Endothelial cell of umbilical vein (primary cell): ENCODE measurements around the gene FGF5. TPM values are rescaled to one million over a fixed set of nuclear protein-coding genes. Genes with fewer than 3 reads are reported as not detected.

Source experiments
- BruUV-seq: library from RNA; stranded (reverse); fragments of 400-500 nt; replicated peaks from 2 replicates; lab custom pipeline; 2021; lab: Mats Ljungman, UMichigan
- CTCF ChIA-PET: fragments of 300-600, 350-600 bp; sonication (Branson Sonifier 250); formaldehyde crosslinking; loops from one replicate; lab custom pipeline; 2021; ENCODE audit warnings: antibody characterized with exemption, inconsistent platforms; lab: Charles Lee
- POLR2A ChIA-PET: fragments of 300-600, 350-600 bp; sonication (Branson Sonifier 250); formaldehyde crosslinking; loops from one replicate; lab custom pipeline; 2021; ENCODE audit warnings: antibody characterized with exemption, inconsistent platforms; lab: Charles Lee
- DNase-seq: peaks from one replicate; pipeline ENCODE4 v3.0.0-alpha.2; 2011; ENCODE audit warnings: low read depth, low spot score
- FAIRE-seq: peaks from 2 replicates; lab custom pipeline; 2011; peaks lifted over from hg19 to GRCh38; lab: Jason Lieb, UNC
- H2AFZ ChIP-seq: 2 replicates; pipeline ENCODE4 v1.6.0; 2012; ENCODE audit warnings: low read depth, low read length, control low read depth, inconsistent platforms
- H3K27ac ChIP-seq: 2 replicates; pipeline ENCODE4 v1.5.1; 2011; ENCODE audit warnings: low read depth, mild to moderate bottlenecking, control low read depth, low read length, moderate library complexity; ENCODE audit not compliant: insufficient read depth
- H3K27me3 ChIP-seq, 2 experiments: 2 replicates each; pipeline versions ENCODE4 v1.6.0 to v1.6.1; 2011; ENCODE audit warnings: low read length in 2 of 2, mixed read lengths in 1 of 2; ENCODE audit not compliant: control insufficient read depth in 2 of 2, insufficient read depth in 2 of 2
- H3K36me3 ChIP-seq, 2 experiments: 2 replicates in 1 of 2; 3 replicates in 1 of 2; pipeline ENCODE4 v1.5.1; 2011; ENCODE audit warnings: low read length in 2 of 2, mild to moderate bottlenecking in 1 of 2, moderate library complexity in 1 of 2; ENCODE audit not compliant: control insufficient read depth in 2 of 2, insufficient read depth in 2 of 2; ENCODE audit errors: extremely low read depth in 1 of 2
- H3K4me1 ChIP-seq: 3 replicates; pipeline ENCODE4 v1.5.1; 2011; ENCODE audit warnings: mild to moderate bottlenecking, low read length; ENCODE audit not compliant: control insufficient read depth, insufficient read depth; ENCODE audit errors: extremely low read depth
- H3K4me2 ChIP-seq: 2 replicates; pipeline ENCODE4 v1.6.1; 2011; ENCODE audit warnings: low read length, control low read depth, mixed read lengths; ENCODE audit not compliant: insufficient read depth
- H3K4me3 ChIP-seq, 3 experiments: fragments of 200-600 bp in 1 of 3; sonication (generic), shearing (Covaris generic) in 1 of 3; replicated peaks in 1 of 3; 2 replicates each; pipeline ENCODE4 v1.5.1; 2011 to 2016; ENCODE audit warnings: control low read depth in 3 of 3, low read length in 3 of 3, mild to moderate bottlenecking in 2 of 3, inconsistent platforms in 1 of 3, low read depth in 1 of 3, moderate library complexity in 1 of 3; ENCODE audit not compliant: insufficient read depth in 1 of 3
- H3K79me2 ChIP-seq: 2 replicates; pipeline ENCODE4 v1.6.0; 2012; ENCODE audit warnings: low read length, inconsistent platforms; ENCODE audit not compliant: control insufficient read depth, insufficient read depth
- H3K9ac ChIP-seq: replicated peaks from 2 replicates; pipeline ENCODE3; 2011; ENCODE audit warnings: low read length, control low read depth; ENCODE audit not compliant: insufficient read depth; ENCODE audit errors: extremely low read depth
- H3K9me1 ChIP-seq: replicated peaks from 3 replicates; pipeline ENCODE4 v1.6.0; 2011; ENCODE audit warnings: mild to moderate bottlenecking, low read length; ENCODE audit not compliant: control insufficient read depth, insufficient read depth; ENCODE audit errors: extremely low read depth
- H3K9me3 ChIP-seq: replicated peaks from 2 replicates; pipeline ENCODE4 v1.5.1; 2012; ENCODE audit warnings: low read length, inconsistent platforms; ENCODE audit not compliant: control insufficient read depth, insufficient read depth
- H4K20me1 ChIP-seq: replicated peaks from 2 replicates; pipeline ENCODE3; 2011; ENCODE audit warnings: mild to moderate bottlenecking, low read length; ENCODE audit not compliant: control insufficient read depth, insufficient read depth; ENCODE audit errors: extremely low read depth
- EZH2 ChIP-seq: IDR thresholded peaks from 2 replicates; pipeline ENCODE4 v1.6.1; 2012; ENCODE audit warnings: borderline replicate concordance, low read depth, mild to moderate bottlenecking, moderate library complexity, low read length, inconsistent platforms; ENCODE audit not compliant: severe bottlenecking
- FOS ChIP-seq: IDR thresholded peaks from 2 replicates; pipeline ENCODE4 v1.6.1; 2011; ENCODE audit warnings: mild to moderate bottlenecking, low read length, moderate library complexity, borderline replicate concordance; ENCODE audit not compliant: insufficient read depth
- GATA2 ChIP-seq: IDR thresholded peaks from 2 replicates; pipeline ENCODE4 v1.7.0; 2011; ENCODE audit warnings: low read depth, mild to moderate bottlenecking, moderate library complexity, mixed read lengths, low read length; ENCODE audit not compliant: insufficient read length, insufficient read depth
- JUN ChIP-seq: IDR thresholded peaks from 2 replicates; pipeline ENCODE4 v1.6.1; 2011; ENCODE audit warnings: borderline replicate concordance, low read depth; ENCODE audit not compliant: insufficient read length, insufficient read depth
- MYC ChIP-seq: IDR thresholded peaks from one replicate; pipeline ENCODE4 v1.6.1; 2011; ENCODE audit warnings: mild to moderate bottlenecking, low read depth, low read length
- POLR2A ChIP-seq: IDR thresholded peaks from 2 replicates; pipeline ENCODE4 v1.6.1; 2012; ENCODE audit warnings: low read depth, mild to moderate bottlenecking, control low read depth, low read length
- POLR2AphosphoS5 ChIP-seq: IDR thresholded peaks from 2 replicates; pipeline ENCODE4 v1.6.1; 2012; ENCODE audit warnings: low read depth, mild to moderate bottlenecking, control low read depth, low read length, moderate library complexity; ENCODE audit not compliant: insufficient read depth
- dilution Hi-C: fragments of 300-500 bp; cut with MboI; formaldehyde crosslinking; loops from one replicate; pipeline ENCODE4 v1.15.0; 2019; ENCODE audit warnings: low sequenced_read_pairs; ENCODE audit not compliant: extremely low pct_ligation_motif_present
- intact Hi-C: fragments of 100-400 bp; cut with micrococcal nuclease; formaldehyde crosslinking; loops from one replicate; pipeline ENCODE4 v1.10.0; 2022
- polyA plus RNA-seq, 4 experiments: library from polyadenylated mRNA; depleted of rRNA in 3 of 4; stranded (reverse) in 3 of 4; unstranded in 1 of 4; fragments of >200 nt; gene quantifications; 2 replicates each; pipeline versions ENCODE4 v1.2.1 to v1.2.3, GENCODE V29; 2011 to 2012; ENCODE audit warnings: missing spikeins in 1 of 4
- total RNA-seq: library from RNA; stranded (reverse); gene quantifications from 2 replicates; pipeline ENCODE4 v1.2.3, GENCODE V29; 2021
- TF ChIP-seq, protein P1 (sequence below): IDR thresholded peaks from 2 replicates; pipeline ENCODE4 v1.6.1; 2011; ENCODE audit not compliant: insufficient read depth, insufficient read length
- TF ChIP-seq, protein P2 (sequence below), 2 donors: IDR thresholded peaks; 1 replicate in 1 of 2; 2 replicates in 1 of 2; pipeline ENCODE4 v1.5.1; 2011; ENCODE audit warnings: low read length in 2 of 2, mild to moderate bottlenecking in 2 of 2, moderate library complexity in 2 of 2, control low read depth in 1 of 2, inconsistent platforms in 1 of 2, low read depth in 1 of 2; ENCODE audit not compliant: insufficient read depth in 1 of 2; ENCODE audit errors: extremely low read depth in 1 of 2

FGF5 gene
- total and polyA plus RNA-seq, 2 donors (not counting 3 experiments of a cell fraction or from before 2014, with no cell fraction given) = 0.13 to 0.73 TPM

DNA sequence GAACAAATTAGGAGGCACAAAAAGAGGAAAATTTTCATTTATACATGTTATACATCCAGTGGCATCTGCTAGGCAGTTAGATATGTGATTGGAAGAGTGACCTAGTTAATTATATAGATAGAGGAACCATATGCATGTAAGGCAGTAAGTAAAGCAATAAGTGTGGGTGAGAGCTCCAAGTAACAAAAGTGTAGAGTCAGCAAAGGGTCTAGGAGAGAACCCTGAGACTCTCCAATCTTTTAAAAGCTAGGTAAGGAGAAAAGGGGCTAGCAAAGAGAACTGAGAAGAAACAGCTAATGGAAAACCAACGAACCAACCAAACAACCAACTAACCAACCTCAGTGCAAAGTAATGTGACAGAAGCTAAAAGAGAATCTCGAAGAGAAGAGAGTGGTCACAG is 65.2 kb downstream of the FGF5 start:
- H3K4me2 ChIP-seq = no peak overlapping the region
- H3K27ac ChIP-seq = no peak overlapping the region
- dilution Hi-C loops (no loop called here), intact Hi-C loops (loop anchor here (10.0 kb wide), 2 partner anchors 257 to 1287 kb away; partner anchors contain the start of gene ANTXR2)
- no peaks in the 10 kb centered on the region for H3K36me3 ChIP-seq
- H4K20me1 ChIP-seq = no peaks in the 10 kb centered on the region
- no peaks in the 10 kb centered on the region for H3K9me3 ChIP-seq
- H3K27me3 ChIP-seq = peaks cover 20 to 64% of the 10 kb centered on the region in 2 experiments
- no peaks in the 10 kb centered on the region for H3K79me2 ChIP-seq
- POLR2A ChIA-PET = no interaction called here
- no TSS peak for BruUV-seq
- FAIRE-seq (no peak), DNase-seq (no peak)
- peaks cover 6% of the 10 kb centered on the region for H3K4me1 ChIP-seq
- no peak overlapping the region for H2AFZ ChIP-seq
- TF ChIP-seq MYC (no peak), GATA2 (no peak)
- CTCF ChIA-PET = interaction anchor here (0.8 to 2.3 kb wide), 4 partner anchors 9 to 129 kb away, joined by 3 to 8 read pairs (median 4); no protein-coding TSS in a partner anchor
- no peak overlapping the region for H3K9ac ChIP-seq
- H3K9me1 ChIP-seq = no peaks in the 10 kb centered on the region
- H3K4me3 ChIP-seq = no peak overlapping the region

GRCh38 chr4:80333121-80333520 is 66.7 kb downstream of the FGF5 start:
- no TSS peak for BruUV-seq
- peaks cover 21 to 67% of the 10 kb centered on the region in 2 experiments for H3K27me3 ChIP-seq

More at GRCh38 chr4:80333121-80333520, 66.7 kb downstream of the FGF5 start:
- no peaks in the 10 kb centered on the region for H3K36me3 ChIP-seq
- FAIRE-seq (no peak), DNase-seq (no peak)
- H3K9me1 ChIP-seq = no peaks in the 10 kb centered on the region
- H3K9me3 ChIP-seq = no peaks in the 10 kb centered on the region
- no peak overlapping the region for H2AFZ ChIP-seq
- no peaks in the 10 kb centered on the region for H3K79me2 ChIP-seq
- CTCF ChIA-PET = interaction anchor here (0.7 to 5.2 kb wide), 6 partner anchors 10 to 149 kb away, joined by 3 to 99 read pairs (median 6); no protein-coding TSS in a partner anchor
- dilution Hi-C loops (no loop called here), intact Hi-C loops (loop anchor here (10.0 kb wide), 2 partner anchors 258 to 1288 kb away; partner anchors contain the start of gene ANTXR2)
- no peak overlapping the region for H3K4me2 ChIP-seq
- no peak overlapping the region for H3K4me3 ChIP-seq
- H3K4me1 ChIP-seq = peaks cover 6% of the 10 kb centered on the region
- POLR2A ChIA-PET = no interaction called here
- H4K20me1 ChIP-seq = no peaks in the 10 kb centered on the region
- no peak overlapping the region for H3K9ac ChIP-seq
- TF ChIP-seq FOS (no peak), EZH2 (no peak), POLR2A (no peak), POLR2AphosphoS5 (no peak), MYC (no peak), JUN (no peak), GATA2 (no peak)
- TF ChIP-seq, protein P1, sequence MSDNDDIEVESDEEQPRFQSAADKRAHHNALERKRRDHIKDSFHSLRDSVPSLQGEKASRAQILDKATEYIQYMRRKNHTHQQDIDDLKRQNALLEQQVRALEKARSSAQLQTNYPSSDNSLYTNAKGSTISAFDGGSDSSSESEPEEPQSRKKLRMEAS = no peak
- TF ChIP-seq, protein P2, sequence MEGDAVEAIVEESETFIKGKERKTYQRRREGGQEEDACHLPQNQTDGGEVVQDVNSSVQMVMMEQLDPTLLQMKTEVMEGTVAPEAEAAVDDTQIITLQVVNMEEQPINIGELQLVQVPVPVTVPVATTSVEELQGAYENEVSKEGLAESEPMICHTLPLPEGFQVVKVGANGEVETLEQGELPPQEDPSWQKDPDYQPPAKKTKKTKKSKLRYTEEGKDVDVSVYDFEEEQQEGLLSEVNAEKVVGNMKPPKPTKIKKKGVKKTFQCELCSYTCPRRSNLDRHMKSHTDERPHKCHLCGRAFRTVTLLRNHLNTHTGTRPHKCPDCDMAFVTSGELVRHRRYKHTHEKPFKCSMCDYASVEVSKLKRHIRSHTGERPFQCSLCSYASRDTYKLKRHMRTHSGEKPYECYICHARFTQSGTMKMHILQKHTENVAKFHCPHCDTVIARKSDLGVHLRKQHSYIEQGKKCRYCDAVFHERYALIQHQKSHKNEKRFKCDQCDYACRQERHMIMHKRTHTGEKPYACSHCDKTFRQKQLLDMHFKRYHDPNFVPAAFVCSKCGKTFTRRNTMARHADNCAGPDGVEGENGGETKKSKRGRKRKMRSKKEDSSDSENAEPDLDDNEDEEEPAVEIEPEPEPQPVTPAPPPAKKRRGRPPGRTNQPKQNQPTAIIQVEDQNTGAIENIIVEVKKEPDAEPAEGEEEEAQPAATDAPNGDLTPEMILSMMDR (IDR thresholded peaks at IDR 0.05; ENCODE audit: extremely low read depth in 1 of 2, insufficient read depth in 1 of 2, low read depth in 1 of 2, low read length in 2 of 2) = no peak
- H3K27ac ChIP-seq = no peak overlapping the region
